Ovary (tissue), 3 donors: ENCODE data around the gene SND1.

Experiments used
- CTCF ChIP-seq, 3 donors: fragments of 450-650 bp in 2 of 3; fragments of 200-600 bp in 1 of 3; IDR thresholded peaks; one replicate each; pipeline versions ENCODE4 v1.5.1 to v1.8.0; 2016 to 2022; ENCODE audit warnings: antibody characterized with exemption in 3 of 3, mild to moderate bottlenecking in 1 of 3
- POLR2A ChIP-seq: fragments of 450-650 bp; IDR thresholded peaks from one replicate; pipeline ENCODE4 v1.6.1; 2017; ENCODE audit warnings: antibody characterized with exemption, mild to moderate bottlenecking, moderate library complexity
- donor health status: DM: no; HTN: no; CAD: no.

- TF ChIP-seq POLR2A (no peak), CTCF (IDR thresholded peaks at IDR 0.05) (no peak)
These were observed 280.5 kb downstream of the SND1 start for GRCh38 chr7:127932496-127932895.
